Frontal cortex (tissue), 4 donors: Measurements from ENCODE around the gene OPTC. TPM values are rescaled to one million over a fixed set of nuclear protein-coding genes. Genes with fewer than 3 reads are reported as not detected.
"Not testable (repeated sequence)": the region's sequence is repeated elsewhere in the genome, so short reads cannot be mapped to it uniquely, and the experiment has no call there.

Source experiments
- DNase-seq, 2 donors: peaks; one replicate each; pipeline ENCODE4 v3.0.0; 2012; ENCODE audit warnings: low spot score in 2 of 2
- FAIRE-seq: peaks from 2 replicates; lab custom pipeline; 2012; peaks lifted over from hg19 to GRCh38; lab: Jason Lieb, UNC
- total RNA-seq: library from RNA; depleted of rRNA; stranded (reverse); fragments of >200 nt; gene quantifications from one replicate; pipeline ENCODE4 v1.2.3, GENCODE V29; 2014
- donor health status: control.
- donor health status: control.
- donor health status: control.

The OPTC gene, protein sequence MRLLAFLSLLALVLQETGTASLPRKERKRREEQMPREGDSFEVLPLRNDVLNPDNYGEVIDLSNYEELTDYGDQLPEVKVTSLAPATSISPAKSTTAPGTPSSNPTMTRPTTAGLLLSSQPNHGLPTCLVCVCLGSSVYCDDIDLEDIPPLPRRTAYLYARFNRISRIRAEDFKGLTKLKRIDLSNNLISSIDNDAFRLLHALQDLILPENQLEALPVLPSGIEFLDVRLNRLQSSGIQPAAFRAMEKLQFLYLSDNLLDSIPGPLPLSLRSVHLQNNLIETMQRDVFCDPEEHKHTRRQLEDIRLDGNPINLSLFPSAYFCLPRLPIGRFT
- not detected for total RNA-seq

DNA sequence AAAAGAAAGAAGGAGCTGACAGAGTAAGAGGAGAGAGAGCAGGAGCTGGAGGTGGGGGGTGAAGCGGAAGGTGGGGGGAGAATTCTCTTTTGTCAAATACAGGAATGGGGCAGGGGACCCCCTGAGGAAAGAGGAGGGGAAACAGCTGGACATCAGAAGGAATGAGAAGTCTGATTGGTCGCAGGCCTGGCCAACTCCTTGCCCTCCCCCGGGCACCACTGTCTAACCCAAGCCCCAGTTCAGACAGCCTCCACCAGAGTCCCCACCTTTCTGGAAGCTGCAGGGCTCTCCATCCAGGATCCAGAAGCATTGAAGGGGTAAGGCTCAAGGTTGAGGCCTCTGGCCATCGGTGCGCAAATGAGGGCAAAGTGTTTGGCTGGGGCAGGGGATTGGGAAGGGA, at the start of gene OPTC:
Gene OPTC (plus strand): TSS at position 253 of the 400 bp plus-strand sequence. CDS start 1,853 bp downstream, outside the sequence.
- no peak for DNase-seq
- no peak for FAIRE-seq

DNA sequence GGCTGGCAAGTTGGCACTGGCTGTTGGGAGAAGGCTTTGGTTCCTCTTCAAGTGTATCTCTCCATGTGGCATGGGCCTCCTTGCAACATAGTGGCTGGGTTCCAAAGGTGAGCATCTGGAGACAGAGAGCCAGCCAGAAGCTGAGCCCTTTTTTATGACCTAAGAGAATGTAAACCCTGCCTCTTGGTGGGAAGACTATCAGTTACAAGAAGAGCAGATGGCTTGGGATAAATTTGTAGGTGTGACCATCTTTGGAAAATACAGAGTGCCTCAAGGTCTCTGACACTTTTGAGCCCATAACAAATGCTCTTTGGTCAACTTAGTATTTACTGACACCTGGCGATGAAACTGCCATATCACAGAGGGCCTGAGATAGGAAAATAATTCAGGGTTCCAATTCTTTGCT, 49.8 kb upstream of the OPTC start:
- FAIRE-seq (no peak), DNase-seq (no peak)

DNA sequence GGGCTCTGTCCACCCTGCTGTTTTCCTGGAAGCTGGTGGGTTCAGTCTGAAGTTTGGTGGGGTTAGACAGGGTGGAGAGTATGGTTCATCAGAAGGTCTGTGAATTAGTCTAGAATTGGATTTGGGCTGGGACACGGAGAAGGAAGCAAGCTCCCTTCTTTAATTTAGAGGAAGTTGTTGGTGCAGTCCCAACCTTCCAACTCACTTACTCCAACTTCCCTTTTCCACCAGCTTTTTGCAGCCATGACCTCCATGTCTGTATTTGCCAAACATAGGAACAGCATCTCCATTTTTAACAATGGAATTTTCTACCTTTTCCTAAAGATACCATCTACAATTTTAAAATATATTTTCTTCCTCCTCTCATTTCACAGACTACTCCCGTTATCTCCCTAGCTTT, 46.8 kb upstream of the OPTC start:
- DNase-seq (no peak), FAIRE-seq (no peak)

DNA sequence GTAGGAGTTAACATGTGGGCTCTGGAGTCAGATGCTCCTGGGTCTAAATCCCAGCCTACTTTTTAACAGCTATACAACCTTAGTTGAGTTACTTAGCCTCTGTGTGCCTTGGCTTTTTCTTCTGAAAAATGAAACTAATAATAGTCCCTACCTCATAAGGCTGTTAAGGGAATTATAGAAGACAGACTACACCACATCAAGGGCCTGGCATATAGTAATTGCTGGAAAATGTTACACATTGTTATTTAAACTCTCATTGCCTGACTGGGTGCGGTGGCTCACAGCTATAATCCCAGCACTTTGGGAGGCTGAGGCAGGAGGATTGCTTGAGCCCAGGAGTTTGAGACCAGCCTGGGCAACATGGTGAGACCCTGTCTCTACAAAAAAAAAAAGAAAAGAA, 46.4 kb upstream of the OPTC start:
- not testable (repeated sequence) for FAIRE-seq, DNase-seq

DNA sequence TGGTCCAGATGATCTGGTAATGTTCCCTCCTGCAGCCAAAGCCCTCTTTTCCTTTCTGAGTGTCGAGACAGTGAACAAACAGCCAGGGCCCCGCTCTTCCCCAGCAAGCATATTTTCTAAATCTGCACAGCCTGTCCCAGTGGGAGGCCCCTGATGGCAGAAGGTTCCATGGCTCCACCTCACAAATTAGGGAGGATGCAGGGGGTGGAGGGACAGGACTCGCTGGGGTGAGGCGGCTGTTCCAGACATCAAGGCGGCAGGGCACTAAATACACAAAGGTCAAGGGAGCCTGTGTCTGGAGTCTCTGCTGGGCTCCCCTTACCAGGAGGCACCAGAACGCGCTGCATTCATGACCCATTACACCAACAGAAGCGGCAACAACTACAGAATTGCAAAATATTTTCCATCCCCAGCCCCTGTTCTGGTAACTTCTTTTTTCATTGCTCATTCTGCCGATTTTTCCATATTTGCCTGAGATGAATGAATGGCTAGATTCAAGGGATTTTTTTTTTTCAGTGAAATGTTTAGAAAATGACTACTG, 45.4 kb upstream of the OPTC start:
- no peak for DNase-seq
- no peak for FAIRE-seq

DNA sequence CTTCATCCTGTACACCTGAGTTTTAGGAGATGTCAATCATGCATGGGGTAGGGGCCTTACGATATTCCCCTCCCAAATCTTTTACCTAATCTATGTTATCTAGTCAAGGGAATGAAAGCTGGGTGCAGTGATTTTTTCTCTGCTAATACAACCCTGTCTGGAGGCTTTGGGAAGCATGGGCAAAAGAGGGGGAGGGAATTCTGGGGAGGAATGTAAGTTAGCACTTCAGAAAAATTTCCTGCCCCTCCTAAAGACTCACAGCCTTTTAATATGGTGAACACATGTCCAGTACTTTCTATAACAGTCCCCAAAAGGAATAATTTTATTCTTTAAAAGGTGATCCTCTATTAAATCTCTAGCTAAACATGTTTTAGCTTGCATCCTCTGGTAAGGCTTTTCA, 44.0 kb upstream of the OPTC start:
- FAIRE-seq (no peak), DNase-seq (no peak)

DNA sequence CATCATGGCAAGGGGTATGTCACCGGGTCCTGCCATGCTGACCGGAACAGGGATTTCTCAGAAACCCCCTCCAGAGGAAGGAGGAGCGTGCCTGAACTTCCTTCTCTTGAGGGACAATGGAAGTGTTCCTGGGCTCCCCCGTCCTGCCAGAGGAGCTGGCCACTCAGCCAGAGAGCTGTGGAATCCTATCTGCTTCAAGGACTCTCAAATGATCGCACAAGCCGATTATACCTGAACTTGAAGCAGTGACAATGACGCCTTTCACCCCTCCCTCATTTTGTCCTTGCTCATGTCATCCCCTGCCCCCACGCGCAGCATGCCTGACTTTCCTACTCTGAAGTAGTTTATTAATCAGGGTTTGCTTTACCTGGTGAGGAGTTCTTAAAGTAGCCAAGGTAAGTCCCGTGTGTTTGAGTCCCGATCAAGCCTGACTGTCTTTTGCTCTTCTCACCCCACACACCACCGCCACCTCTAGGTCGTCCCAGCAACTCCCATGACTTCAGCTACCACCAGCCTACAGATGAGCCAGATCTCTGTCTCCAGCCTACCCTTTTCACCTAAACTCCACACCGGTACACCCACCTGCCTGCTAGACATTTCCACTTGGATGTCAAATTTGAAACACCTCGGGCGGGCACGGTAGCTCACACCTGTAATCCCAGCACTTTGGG, 43.3 kb upstream of the OPTC start:
- FAIRE-seq = no peak
- DNase-seq = no peak

DNA sequence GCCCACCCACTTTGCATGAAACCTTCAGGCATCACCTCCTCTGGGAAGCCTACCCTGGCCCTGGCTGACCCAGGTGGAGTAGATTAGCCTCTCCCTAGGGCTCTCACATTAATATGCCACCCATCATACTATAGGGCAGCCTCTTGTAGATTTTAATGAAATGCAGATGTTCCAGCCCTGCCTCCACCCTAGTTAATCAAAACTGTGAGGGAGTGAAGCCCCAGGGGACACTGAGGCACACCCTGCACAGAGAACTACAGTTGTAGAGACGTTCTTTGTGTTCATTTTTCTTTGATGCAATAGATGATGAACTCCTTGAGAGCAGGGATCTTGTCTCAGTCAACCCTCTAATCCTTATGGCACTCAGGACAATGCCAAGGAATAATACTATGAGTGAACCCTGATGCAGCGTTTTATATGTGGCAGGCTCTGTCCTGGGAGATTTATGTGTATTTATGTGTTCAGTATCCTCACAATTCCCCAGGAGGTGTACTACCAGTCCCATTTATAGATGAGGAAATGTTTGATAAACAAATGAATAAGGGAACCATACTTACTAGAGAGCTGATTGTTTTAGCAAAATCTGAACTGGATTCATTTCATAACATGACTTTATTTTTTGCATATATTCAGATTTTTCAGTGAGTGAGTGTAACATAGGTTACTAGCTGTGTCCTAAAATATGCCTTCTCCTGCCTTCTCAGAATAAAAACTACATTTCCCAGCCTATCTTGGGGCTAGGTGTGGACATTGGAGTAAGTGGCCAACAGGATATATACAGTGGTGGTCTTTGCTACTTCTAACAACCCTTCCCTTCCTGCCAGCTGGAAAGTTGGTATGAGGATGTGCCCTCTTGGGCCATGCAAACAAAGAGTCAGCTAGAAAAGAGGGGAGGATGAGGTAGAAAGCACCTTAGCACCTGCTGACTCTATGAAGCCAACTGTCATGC, 41.8 kb upstream of the OPTC start:
- FAIRE-seq (no peak), DNase-seq (no peak)

DNA sequence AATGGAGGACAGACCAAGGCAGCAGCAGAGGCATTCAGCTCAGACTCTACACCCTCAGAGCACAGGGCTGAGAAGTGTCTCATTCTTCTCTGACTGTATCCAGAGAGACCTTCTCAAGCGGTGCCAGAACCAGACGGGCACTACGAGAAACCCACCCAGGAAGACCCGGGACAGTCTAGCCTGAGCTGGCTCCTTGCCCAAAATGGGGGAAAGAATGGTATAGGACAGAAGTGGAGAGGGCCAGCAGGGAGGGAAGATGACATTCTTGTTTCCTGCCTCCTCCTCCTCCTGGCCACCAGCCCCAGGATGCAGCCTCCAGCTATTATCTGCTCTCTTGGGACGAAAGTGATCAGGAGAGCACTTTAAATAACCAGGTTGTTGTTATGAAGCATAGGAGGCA, 40.9 kb upstream of the OPTC start:
- DNase-seq (no peak), FAIRE-seq (no peak)

DNA sequence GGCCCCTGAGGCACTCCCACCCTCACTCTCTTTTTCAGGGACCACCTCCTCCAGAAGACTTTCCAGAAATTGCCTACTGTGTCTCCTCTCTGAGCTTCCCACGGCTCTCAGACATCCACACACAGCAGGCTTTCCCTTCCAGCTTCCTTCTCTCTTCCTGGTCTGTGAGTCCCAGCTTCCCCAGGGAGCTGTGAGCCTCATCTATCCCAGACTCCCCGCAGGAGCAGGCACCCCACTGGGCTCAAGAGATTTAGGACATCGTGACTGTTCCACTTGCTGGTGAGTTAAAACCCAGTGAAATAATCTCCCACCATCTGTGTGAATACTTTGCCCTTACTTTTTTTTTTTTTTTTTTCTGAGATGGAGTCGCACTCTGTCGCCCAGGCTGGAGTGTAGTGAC, 40.3 kb upstream of the OPTC start:
- no peak for FAIRE-seq

DNA sequence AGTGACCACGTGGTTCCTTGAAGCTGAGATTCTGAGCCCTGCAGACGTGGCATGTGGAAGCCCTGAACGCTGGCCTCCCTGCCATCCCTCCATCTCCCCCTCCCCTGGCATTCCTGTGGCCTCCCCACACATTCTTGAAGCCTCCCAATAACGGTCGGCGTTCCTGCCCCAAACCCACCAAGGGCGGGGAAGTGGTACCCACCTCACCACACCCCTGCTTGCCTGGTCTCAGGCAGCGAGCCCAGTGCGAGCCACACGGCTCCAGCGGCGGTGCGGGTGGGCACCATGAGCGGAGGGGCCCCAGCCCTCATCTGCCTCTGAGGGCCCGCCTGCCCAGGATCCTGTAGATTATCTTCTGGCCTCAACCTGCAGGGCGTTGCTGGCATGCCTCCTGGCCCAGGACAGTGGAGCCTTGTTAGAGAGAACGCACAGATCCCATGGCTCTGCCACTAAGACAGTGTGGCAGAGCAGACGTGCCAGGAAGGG, 38.9 kb upstream of the OPTC start:
- DNase-seq = no peak
- FAIRE-seq = no peak

More for the DNA sequence above, 40.3 kb upstream of the OPTC start:
- no peak for DNase-seq

DNA sequence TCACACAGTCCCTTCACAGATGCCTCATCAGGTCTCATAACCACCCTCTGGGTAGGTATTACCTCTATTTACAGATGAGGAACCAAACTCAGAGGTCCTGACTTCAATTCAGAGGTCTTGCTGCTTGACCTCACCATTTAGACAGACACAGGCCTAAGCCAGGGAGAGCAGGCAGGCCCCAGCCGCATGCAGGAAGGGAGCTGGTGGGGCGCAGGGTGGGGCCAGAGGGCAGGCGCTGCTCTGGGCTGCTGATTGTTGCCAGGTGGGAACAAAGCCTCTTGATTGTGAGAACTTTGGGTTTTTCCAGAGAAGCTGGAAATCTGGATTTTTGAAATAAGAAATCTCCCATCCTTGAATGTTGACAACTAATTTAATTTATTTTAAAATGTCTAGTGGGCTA, 38.2 kb upstream of the OPTC start:
- no peak for DNase-seq
- no peak for FAIRE-seq

DNA sequence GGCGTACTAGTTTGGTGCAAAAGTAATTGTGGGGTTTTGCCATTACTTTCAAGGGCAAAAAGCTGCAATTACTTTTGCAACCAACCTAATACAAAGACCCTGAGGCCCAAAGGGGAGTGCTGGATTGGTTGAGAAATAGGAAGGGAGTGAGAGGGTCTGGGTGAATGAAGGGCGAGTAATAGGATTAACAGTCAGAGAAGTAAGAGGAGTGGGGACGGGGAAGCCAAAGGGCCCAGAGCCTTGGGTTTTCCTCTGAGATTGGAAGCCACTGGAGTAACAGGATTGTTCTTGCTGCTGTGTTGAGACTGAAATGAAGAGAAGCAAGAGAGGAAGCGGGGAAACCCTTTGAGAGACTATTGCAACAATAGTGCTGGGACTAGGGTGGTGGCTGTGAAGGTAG, 37.4 kb upstream of the OPTC start:
- FAIRE-seq = no peak
- DNase-seq = no peak

DNA sequence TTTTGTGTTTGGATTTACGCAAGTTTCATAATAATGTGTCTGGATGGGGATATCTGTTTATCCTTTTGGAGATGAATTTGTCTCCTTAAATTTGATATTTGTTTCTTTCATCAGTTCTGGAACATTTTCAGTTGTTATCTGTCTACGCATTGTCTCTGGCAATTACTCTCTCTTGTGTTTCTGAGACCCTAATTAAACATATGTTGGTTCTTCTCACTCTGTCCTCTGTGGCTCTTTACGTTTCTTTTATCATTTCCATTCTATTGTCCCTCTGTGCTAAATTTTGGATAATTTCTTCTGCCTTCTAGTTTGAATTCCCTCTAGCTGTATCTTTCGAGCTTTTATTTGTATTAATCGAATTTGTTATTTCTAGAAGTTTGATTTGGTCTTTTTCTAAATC, 35.9 kb upstream of the OPTC start:
- DNase-seq (no peak), FAIRE-seq (no peak)

DNA sequence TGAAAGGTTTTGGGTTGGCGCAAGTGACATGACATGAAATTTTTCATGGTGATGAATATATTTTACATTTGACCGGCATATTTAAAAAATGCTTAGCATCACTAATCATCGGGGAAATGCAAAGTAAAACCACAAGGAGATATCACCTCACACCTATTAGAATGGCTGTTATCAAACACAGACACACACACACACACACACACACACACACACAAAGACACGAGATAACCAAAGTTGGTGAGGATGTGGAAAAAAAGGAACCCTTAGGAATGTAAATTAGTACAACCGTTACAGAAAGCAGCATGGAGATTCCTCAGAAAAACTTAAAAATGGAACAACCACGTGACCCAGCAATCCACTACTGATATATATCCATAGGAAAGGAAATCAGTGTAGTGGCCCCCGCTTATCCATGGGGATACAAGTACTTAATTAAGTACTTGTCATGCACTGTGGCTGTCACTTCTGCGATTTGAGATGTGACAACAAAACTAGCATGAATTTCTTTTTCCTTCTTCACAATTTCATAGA, 34.2 kb upstream of the OPTC start:
- FAIRE-seq = no peak
- no peak for DNase-seq

DNA sequence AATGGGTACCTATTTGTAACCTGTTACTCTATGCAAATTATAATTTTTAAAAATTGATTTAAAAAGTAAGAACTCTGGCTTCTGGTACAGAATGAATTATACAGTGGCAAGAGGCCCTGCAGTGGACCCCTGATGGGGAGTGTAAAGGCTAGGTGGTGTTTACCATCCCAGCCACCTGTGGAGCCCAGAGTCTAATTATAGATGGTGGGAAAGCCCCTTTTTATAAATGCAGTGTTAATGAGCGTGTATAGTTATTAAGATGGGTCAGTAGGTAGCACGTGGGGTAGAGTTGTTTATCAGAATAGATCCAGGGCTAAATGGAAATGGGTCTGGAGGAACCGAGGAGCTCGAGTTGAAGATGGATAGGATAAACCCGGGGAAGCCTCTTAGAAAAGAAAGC, 32.2 kb upstream of the OPTC start:
- FAIRE-seq (no peak), DNase-seq (no peak)

DNA sequence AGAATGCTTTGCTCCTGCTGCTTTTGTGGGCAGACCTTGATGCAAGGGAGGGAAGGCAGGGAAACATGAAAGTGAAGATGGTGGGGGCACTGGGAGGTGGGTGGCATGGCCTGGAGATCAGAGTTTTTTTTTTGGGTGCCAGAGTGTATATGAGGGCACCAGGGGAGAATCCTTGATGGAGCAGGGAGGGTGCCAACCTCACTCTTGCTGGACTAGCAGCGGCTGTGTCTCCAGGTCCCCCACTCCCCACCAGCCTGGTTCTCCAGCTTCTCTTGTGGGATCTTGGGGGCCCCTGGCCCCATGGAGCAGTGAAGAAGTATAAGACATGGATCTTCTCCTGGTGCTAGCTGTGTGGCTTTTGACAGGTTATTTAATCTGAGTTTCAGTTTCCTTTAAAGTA, 31.8 kb upstream of the OPTC start:
- FAIRE-seq (no peak), DNase-seq (no peak)

DNA sequence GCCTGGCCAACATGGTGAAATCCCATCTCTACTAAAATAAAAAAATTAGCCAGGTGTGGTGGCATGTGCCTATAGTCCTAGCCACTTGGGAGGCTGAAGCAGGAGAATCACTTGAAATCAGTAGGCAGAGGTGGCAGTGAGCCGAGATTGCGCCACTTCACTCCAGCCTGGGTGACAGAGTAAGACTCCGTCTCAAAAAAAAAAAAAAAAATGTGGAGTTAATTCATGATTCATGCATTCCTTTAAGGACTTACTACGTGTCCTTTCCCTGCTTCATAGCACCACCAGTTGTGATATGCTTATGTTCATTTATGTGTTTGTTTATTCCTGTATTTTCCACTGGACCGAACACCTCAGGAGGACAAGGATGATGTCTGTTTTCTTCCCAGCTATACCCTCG, 31.1 kb upstream of the OPTC start:
- no peak for DNase-seq
- FAIRE-seq = no peak

DNA sequence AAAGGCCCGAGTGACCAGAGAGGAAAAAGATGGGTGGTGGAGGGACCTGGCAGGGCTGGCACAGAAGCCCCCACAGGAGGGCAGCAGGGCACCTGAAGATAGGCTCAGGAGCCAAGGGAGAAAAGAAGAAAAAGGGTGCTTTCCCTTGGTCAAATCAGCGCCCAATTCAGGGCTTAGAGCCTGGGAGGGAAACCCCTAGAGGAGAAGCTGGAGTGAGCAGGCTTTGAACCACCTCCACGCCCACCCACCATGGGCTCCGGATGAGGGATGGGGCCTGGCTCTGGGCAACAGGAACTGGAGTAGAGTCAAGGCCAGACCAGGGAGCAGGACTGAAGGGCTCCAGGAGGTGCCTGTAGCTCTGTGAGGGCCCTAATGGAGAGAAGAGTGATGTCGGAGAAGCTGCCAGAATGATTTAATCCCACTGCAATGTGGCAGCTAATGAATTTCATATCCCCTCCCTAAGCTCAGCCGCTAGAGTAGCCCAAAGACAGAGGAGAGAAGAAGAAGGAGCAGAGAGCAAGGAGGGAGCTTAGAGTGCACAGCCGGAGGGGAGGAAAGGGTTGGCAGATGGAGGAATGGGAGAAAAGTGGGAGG, 30.4 kb upstream of the OPTC start:
- FAIRE-seq = no peak
- no peak for DNase-seq

DNA sequence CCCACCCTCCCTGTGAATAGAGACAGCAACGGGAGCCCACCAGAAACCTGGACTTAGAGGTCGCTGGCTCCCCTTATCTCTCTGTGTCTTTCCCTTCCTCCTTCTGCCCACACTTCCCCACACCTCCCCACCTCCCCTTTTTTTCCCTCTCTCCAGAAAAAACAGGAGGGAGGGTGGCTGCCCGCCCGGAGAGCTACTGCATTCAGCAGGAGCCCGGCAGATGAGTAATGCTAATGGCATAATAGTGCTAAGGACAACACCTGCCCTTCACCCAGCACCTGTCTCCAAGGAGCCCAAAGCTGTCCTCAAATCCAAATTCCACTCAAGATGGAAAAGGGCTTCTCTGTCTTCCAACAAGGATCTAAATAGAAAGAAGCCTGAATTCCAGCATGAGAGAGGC, 29.7 kb upstream of the OPTC start:
- DNase-seq (no peak), FAIRE-seq (no peak)
